Mucosa of gallbladder (tissue), 1 donor: ENCODE measurements around the gene JDP2. TPM values are rescaled to one million over a fixed set of nuclear protein-coding genes. Genes with fewer than 3 reads are reported as not detected.

Experiments used
- DNase-seq: peaks from one replicate; pipeline ENCODE4 v3.0.0-alpha.2; 2020; ENCODE audit warnings: low spot score
- total RNA-seq: library from RNA; stranded (reverse); gene quantifications from one replicate; pipeline ENCODE4 v1.2.1, GENCODE V29; 2021
- donor health status: DM: no; HTN: no; CAD: no.

Gene JDP2
- total RNA-seq, 1 donor from 2014 or later, result 43.0 TPM

DNA sequence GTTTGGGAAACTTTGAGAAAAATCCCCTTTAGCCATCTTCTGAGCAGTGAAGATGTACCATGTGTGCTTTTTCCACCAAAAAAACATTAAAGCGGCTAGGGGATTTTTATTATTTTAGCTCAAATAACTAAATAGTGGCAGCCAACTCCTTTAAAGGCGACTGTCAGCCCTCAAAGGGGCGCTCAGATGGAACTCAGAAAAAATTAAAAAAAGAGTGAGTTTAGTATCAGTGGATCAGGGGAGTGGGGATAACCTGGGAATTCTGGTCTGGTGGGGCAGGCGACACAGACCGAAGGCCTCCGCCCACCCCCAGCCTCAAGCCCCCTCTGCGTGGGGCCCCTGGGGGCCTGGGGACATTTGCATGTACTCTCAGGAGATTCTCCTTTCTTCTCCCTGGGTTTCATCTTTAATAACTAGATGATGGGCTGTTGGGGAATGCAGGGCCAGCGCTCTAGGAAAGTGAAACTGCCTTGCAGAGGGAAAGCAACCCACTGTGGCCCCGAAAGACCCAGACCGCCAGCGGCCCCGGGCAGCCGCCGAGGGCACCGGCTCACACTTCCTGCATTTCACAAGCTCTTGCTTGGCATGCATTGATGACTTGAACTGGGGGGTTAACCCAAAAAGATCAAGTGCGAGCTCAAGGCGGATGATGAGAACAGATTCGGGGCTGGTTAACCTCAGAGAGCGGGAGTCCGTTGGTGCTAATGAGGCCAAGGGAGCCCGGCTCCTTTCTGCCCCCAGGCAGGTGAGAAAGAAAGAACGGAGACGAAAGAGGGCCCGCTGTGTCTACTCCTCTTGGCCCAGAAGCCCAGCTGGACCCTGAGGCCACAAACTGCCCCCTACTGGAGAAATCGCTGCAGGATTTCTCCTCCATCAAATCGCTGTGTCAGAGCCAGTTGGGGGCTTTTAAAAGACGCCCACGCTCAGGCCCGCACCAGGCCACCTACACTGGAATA, 87.1 kb downstream of the JDP2 start:
- DNase-seq, result no peak

DNA sequence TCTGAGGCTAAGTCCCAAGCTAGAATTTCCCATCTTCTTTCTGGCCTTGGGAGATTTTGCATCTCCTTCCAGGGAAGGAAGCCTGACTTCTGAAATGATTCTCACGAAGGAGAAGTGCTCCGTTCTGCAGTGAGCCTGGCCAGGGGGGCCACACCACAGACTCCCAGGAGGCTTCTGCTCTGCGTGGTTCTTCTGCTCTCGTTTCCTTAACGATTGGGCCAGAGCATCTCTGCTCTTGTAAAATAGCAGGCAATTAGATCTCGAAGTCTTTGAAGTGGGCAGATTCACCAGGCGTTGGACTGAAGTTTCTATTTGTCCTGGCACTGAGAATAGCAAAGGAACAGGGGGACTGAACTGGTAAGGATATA, 87.8 kb downstream of the JDP2 start:
- no peak for DNase-seq

DNA sequence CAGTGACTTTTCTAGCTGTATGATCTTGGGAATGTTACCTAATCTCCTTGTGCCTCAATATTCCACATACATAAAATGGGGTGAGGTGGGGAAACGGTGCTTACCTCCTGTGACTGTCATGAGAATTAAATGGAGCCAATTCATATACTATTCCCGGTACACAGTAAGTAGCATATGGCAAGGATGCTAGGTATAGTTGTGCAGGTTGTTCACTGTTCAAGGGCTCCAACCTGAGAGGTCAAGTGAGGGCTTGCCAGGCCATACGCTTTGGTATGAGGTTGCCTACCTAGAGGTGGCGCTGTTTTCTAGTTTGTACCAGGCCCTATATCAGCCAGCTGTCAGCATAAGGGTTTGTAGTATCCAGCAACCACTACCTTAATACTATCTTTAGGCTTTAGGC, 90.8 kb downstream of the JDP2 start:
- no peak for DNase-seq

DNA sequence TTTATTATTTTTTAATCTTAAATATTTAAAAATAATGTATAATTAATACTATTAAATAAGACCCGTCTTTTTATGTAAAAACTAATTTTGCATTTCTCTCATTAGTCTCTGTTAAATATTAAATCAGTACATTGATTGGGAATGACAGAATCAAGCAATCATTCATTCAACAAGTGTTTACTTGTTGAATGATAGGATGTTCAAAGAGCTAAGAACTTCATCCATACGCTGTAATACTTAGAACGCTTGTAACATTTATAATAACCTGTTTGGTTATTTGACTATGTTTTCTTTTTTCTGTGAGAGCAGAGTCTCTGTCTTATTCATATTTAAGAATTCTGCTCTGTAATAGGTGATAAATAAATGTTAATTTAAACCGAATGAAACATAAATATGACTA, 91.6 kb downstream of the JDP2 start:
- no peak for DNase-seq

DNA sequence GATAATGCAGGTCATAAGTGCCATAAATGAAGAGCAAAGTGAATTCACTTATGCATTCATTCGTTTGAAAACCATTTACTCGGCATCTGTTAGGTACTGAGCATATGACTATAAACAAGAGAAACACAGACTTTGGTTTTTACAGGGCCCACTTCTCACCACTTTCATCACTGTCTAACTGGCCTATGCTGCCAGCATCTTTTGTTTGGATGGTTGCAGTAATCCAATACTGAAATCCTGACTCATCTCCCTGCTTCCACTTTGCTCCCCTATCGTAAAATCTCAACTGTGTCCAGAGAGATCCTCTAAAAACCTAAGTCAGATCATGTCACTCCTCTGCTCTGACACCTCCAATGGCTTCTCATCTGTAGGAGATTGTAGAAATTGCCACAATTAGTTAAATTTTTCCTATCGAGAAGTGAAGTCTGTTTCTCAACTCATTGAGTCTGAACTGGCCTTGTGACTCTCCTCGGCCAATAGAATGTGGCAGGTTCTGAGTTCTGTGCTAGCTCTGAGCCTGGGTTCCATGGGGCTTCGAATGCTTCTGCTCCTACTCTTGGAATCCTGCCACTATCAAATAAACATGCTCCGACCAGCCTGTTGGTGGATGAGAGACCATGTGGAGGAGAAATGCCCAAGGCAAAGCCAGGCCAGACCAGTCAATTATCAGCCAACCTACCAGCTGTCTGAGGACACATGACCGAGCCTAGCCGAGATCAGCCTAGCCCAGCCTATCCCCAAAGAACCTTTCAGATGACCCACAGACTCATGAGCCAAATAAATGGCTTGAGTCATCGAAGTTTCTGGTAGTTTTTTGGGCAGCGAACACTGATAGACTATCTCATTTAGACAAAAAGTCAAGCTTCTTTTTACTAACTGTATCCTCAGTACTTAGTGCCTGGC, 92.3 kb downstream of the JDP2 start:
- no peak for DNase-seq

DNA sequence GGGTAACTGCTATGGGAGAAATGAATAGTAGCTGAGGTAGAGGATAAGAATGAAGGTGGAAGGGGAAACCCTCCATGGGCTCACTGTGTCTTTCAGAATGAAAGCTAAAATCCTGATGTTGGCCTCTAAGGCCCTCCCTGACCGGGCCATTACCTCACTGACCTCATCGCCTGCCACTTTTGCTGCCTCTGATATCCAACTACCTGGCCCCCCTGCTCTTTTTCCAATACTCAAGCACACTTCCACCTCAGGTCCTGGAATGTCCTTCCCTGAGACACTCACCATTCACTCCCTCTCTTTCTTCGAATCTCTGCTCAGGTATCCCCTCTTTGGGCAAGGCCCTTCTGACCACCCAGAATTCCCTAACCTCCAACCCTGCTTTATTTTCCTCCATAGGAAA, 93.0 kb downstream of the JDP2 start:
- no peak for DNase-seq

DNA sequence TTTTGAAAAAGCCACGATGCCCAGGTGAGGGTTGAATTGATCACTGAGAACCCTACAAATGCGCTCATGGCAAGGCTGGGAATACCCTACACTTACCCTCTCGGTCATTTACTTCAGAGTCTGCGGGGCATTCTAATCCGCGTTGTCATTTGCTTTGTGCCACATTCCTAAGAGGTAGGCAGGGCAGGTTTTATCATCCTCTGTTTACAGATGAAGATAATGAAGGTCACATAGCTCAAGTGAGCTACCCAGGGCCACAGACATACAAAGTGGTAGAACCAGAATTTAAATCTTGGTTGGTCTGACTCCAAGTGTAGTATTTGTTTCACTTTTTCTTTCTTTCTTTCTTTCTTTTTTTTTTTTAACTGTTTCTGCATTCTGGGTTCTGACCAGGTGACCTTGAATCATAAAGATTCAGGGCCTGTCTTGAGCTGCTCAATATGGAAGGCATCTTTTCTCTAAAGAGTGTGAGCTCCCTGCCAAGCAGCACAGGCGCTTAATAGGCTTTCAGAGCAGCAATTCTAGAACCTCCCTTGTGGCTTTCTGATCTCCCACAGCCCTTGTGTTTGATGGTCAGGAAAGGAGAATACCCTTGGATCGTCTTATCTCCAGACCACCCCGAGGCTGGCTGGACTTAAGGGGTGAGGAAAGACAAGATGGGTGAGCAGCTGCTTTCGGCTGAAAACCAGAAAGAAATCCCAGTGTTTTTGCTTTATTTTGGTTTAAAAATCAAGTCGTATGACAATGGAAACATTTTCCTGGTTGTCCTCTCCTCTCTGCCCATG, 93.8 kb downstream of the JDP2 start:
- DNase-seq, result peak; percentile 70

DNA sequence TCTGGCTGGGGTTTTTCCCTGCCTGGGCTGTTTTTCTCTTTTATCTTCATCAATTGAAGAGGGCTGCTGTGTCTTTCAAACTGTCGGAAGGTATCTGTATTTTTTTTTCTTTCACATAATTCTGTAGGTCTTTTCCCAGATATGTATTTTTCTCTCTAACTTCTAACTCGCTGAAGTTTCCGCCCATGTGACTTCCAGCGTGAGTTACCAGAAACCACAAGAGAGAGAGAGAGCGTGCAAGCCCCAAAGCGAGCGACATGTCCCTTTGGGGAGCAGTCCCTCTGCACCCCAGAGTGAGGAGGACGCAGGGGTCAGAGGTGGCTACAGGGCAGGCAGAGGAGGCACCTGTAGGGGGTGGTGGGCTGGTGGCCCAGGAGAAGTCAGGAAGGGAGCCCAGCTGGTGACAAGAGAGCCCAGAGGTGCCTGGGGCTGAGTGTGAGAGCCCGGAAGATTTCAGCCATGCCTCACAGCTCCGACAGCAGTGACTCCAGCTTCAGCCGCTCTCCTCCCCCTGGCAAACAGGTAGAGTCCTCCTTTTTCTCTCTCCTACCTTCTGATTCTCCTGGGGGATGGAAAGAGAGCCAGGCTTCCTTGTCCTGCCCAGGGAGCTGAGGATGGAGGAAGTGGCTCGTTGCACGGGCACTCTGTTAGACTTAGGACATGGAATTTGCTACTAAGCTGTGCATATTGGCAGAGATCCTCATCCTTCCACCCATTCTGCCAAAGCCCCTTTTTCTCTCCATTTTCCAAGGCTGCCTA, 94.6 kb downstream of the JDP2 start, which contains the start of gene BATF:
Gene BATF, plus strand, starts transcription at position 246 of the 759 bp plus-strand sequence. Its CDS starts 214 bp downstream, at position 460.
- peak; percentile 51 for DNase-seq

DNA sequence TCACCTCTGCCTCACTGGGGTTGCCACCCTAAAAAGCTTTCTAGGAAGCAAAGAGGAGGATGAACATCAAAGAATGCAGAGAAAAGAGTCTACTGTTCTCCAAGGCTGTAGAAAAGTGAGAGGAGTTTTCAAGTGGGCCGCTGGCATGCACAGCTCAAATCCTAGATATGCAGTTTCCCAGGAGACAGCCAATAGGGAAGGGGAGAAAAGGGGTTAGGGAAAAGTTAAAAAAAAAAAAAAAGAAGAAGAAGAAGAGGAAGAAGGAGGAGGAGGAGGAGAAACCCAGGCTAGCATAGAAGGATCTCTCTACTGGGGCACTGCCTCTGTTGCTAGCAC, 95.1 kb downstream of the JDP2 start:
- DNase-seq, result no peak

Other genes with a start within 250 kb of the JDP2 start
- 165 TPM for gene FOS, start 149.2 kb upstream of the JDP2 start, total RNA-seq
- gene BATF, start 94.4 kb downstream of the JDP2 start, total RNA-seq, result 5.7 TPM
- 8.7 TPM for gene FLVCR2, start 150.6 kb downstream of the JDP2 start, total RNA-seq
- gene ERG28, start 232.9 kb downstream of the JDP2 start, total RNA-seq, result 37.2 TPM
- gene TTLL5, start 233.2 kb downstream of the JDP2 start, total RNA-seq, result 30.1 TPM